HG03432 (cell line): ENCODE measurements around the gene KIAA0930.
"Not testable (repeated sequence)": the region's sequence is repeated elsewhere in the genome, so short reads cannot be mapped to it uniquely, and the experiment has no call there.

Experiments used
- ATAC-seq: cut with Tn5 transposase; IDR thresholded peaks from one replicate; pipeline ENCODE4 v1.9.1; 2021; ENCODE audit warnings: mild to moderate bottlenecking, moderate library complexity; ENCODE audit not compliant: unreplicated experiment

KIAA0930 gene

DNA sequence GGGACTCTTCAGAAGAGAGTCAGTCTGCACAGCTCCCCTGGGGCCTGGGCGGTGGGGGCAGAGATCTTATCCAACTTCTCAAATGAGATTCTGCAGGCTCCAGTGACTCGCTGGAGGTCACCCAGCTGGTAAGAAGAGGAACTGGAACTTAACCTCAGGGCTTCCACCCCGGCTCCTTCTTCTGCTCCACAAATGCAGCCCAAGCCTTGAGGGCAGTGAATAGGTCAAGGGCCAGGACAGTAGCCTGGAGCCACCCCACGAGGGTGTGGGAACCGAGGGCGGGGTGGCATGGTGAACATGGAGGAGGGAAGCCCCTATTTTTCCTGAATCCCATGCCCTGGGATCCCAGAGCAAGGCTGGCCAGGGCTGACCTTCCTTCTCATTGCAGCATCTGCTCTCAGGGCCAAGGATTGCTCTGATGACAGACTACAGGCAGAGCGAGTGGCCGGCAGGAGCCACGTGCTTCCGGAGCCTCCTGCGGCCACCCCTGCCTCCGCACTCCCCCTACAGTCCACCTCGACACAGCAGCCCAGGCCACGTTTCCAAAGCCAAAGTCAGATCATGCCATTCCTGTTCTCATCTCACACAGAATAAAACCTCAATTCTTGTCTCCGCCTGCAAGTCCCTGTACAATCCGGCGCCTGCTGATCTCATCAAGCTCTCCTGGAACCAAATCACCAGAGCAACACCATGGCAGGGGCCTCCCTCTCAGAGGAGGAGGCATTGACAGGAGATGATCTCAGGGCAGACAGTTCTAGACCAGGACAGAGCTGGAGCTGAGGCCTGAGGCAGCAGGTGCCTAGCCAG lies 23.0 kb upstream of the KIAA0930 start:
- ATAC-seq = peak; percentile 84

DNA sequence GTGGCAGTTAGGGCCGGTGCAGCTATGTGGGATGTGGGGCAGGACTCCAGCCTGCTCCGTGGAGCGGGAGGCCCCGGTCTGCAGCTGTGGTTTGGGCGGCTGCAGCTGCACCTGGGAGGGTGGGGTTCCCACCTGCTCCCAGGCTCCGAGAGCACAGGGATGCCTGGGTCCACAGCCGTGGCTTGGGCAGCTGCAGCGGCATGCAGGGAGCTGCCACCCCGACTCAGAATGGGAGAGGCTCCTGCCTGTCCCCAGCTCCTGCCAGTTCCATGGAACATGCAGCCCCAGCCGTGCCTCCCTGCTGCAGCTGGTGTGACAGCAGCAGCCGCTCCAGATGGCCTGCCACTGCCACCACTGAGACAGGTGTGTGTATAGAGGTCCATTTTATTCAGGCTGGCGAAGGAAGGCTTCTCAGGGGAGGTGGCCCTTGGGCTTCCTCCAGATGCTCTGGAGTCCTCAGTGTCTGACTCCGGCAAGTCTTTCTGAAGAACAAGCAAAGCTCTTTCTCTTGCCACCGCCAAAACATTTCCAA lies 22.3 kb upstream of the KIAA0930 start:
- ATAC-seq = peak; percentile 31

DNA sequence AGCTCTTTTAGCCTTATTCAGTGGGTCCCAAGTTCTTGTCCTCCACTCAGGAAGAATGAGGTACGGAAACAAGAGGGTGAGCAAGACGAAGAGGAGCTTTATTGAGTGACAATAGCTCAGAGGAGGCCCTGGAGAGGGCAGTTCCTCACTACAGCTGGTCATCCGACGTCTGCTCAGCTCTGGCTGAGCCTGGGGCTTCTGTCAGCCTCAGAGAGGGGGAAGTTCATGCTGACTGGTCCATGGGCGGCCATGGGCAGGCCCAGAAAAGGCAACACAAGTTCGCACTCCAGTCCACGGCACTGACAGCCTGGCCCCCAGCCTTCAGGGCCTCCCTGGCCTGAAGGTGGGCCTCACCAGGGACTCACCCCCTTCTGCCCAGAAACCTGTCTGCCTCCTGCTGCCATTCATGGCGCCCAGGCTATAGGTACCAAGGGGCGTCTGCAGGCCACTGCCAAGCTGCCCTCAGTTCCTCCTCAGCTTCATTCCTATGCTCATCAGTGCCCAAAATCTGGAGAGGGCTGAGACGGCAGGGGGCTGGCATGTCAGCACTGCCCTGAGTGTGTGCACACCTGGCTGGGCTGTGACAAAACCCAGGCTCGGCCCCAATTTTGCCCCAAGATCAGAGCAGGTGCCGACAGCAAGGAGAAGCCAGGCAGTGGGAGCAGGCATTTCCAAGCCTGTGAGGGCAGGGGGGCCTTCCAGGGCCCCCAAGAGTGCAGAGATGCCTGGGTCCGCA lies 21.7 kb upstream of the KIAA0930 start:
- ATAC-seq = no peak

DNA sequence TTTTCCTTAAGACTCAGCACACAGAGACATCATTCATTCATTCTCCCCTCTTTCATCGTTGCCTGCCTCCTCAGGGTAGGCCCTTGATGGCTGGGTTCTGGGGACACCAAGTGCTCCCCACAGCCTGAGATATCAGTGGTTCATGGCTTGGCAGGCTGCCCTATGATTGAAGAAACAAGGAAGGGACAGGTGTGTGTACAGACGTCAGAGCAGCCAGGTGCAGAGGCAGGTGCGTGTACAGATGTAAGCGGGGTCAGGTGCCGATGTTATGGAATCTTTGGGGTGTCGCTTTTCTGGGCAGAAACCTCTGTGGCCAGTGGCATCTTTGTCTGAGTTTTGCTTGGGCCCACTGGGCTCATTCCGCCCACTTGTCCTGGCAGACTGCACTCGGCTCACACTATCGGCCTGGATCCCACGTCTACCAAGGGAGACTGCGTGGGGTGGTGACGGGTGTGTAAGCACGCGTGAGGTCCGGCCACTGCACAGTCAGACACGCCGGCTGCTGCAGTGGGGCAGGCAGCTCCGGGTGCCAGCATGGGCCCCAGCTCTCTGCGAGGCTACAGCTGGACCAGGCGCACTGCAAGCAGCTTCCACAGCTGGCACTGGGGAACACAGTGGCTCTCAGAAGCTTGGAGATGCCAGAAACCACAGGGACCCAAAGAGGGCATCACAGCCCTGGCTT lies 20.9 kb upstream of the KIAA0930 start:
- ATAC-seq = no peak

DNA sequence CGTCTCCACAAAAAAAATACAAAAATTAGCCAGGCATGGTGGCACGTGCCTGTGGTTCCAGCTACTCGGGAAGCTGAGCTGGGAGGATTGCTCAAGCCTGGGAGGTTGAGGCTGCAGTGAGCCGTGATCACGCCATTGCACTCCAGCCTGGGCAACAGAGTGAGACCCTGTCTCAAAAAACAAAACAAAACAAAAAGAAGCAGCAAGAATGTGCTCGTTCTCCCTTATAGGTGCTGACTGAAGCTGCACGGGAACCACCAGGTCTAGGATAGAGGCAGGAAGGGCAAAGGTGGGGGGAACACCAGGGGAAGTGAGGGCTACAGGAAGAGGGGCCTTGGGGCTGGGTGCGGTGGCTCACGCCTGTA lies 19.7 kb upstream of the KIAA0930 start:
- not testable (repeated sequence) for ATAC-seq

DNA sequence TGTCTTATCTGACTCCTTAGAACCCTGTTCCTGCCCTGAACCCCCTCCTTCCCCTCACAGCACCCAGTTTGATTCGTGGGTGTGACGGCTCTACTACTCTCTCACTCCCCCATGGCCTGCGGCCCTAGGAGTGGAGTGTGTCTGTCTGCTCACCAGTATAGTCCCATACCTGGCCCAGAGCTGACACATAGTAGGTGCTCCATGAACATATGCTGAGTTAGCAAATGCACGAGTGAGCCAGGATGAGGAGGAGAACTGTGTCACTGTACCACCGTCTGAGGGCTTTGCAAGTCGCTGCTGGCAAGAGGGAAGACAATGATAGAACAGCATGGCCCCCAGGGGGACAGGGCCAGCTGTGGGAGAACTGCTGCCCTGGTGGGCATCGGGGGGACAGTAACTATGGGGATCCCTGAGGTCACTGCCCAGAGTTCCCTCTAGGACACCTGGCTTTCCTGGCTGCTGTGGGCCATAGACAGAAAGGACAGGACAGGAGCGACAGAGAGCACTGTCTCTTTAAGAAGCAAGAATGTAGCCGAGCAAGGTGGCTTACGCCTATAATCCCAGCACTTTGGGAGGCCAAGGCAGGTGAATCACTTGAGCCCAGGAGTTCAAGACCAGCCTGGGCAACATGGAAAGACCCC lies 19.2 kb upstream of the KIAA0930 start:
- ATAC-seq = no peak

DNA sequence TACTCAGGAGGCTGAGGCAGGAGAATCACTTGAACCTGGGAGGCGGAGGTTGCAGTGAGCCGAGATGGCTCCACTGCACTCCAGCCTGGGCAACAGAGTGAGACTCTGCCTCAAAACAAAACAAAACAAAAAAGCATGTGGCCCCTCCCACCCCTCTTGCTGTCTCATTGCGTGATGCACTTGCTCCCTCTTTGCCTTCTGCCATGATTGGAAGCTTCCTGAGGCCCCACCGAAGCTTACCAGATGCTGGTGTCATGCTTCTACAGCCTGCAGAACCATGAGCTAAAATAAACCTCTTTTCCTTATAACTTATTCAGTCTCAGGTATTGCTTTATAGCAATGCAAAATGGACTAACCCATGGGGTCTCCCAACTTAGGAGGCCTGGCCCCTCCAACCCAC lies 17.2 kb upstream of the KIAA0930 start:
- not testable (repeated sequence) for ATAC-seq

DNA sequence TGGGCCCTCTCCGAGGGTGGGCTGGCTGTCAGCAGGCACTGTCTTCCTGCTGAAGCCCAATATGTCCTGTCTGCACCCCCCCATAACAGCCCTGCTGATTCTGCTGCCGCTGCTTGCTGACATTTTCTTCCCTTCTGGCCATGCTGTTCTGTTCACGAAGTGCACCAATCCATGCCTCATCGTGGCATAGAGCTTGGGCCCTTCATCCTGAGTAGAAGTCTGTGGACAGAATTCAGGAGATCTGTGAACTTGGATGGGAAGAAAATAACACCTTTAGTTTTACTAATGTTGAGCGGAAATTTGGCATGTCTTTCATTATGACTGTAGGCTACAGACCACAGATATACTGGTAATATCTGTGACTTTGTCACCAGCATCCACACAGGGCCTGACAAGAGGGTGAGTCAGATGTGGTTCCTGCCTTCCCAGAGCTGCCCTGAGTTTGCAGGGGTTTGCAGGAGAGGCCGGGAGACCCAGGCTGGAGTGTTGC lies 14.1 kb upstream of the KIAA0930 start:
- peak; percentile 42 for ATAC-seq

DNA sequence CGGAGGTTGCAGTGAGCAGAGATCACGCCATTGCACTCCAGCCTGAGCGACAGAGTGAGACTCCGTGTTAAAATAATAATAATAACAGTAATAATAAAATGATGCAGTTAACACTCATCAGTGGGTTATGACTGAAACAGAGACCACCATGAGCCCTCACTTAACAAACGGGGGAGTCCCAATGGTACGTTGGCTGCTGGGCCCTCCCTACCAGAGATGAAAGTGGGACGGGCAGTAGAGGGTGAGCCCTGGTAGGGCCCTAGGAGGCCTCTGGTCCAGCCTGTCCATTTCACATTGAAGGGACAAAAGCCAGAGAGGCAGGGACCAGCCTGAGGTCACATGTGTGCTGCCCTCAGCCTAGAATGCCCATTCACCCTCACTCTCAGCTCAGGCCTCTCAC lies 13.7 kb upstream of the KIAA0930 start:
- ATAC-seq = no peak

DNA sequence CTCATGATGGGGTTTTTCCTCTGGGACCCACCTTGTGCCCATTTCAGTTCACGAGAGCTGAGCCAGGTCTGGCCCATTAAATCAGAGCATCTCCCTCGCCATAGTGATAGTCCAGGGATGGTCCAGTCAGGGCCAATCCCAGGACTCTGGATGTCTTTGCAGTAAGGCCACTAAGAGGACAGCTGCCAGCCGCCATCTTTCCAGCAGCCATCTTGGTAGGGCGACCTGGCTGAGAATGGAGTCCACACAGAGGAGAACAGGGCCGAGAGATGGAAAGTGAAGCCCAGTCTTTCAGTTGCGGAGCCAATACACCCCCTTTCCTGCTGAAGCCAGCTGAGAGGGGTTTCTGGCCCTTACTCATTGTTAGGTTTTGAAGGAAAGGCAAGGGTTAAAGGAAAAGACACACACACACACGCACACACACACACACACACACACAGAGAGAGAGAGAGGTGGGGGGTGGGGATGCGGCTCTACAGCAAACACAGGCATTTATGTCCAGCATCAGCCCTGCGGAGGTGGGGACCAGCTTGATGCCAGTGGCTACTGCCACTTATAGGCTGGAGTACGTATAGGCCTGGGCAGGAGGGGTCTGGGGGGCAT lies 12.4 kb upstream of the KIAA0930 start:
- no peak for ATAC-seq

DNA sequence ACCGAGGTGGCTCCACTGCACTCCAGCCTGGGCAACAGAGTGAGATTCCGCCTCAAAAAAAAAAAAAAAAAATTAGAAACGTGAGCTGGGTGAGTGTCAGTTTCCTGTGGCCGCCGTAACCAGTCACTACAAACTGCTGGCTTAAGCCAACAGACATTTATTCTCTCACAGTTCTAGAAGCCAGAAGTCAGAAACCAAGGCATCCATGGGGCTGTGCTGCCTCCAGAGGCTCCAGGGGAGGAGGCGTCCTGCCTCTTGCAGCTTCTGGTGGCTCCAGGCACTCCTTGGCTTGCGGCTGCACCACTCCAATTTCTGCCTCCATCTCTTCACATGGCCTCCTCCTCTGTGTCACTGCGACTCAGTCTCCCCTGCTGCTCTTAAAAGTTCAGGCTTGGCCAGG lies 11.1 kb upstream of the KIAA0930 start:
- no peak for ATAC-seq

DNA sequence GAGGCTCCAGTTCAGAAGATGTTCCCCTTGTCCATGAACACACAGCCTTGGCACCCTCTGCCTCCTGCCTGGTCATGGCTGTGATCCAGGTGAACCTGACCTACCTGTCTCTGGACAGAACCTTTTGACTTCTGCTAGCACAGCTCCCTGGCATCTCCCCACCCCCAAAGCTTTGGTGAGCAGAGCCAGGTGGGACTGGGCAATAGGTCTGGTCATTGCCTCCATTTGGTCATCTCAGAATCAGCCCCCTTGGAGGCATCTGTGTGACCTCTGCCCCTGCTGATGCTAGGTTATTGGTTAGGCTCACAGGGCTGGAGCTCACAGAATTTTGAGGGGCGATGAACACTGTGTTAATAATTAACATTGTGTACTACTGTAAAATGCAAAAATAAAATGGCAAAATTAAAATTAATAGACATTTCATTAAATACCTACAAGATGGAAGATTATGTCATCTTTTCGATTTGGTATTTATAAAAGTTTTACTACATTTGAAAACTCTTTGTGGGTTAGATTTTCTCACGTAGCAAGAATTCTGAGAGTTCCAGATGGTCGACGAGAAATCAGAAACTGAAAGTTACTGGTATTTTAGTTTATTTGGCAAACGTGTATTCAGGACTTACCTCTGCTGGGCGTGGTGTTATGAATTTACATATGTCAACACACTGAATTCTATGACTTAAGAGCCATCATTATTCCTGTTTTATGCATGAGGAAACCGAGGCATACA lies 8.3 kb upstream of the KIAA0930 start:
- peak; percentile 73 for ATAC-seq

DNA sequence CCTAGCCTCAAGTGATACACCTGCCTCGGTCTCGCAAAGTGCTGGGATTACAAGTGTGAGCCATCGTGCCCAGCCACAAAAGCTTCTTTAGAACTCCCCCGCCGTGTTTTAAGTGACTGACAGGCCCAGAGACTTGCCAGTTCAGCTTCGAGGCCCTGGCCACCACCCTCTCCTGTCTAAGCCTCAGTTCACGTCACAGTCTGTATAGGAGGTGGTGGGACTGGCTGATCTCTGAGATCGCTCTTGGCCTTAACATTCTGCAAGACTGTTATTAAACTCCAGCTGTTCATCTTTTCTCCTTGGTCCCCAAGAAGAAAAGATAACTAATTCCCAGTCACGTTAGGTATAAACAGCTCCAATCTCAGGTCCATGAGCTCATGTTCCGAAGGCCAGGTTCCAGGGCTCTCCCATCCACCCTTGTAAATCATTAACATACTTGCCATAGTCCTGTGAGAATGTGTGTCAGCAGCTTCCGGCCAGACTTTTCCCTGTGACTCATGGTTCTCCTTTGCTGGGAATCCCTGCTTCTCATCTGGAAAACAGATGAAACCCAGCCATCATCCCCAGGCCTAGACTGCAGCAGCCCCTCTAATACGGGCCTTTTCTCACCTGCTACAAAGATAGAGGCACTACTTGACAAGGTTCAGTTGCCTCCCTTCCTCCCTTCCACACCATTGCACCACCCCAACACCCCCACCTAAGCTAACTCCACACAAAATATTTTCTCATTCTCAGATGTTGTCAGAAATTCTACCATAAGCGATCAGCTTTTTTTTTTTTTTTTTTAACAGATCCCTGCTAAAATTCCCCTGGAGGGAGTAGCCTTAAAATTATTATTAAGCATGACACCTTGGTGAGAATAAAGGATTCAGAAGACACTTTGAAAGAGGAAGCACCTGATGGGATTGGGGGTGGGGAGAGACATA lies 5.6 kb upstream of the KIAA0930 start:
- ATAC-seq = no peak

DNA sequence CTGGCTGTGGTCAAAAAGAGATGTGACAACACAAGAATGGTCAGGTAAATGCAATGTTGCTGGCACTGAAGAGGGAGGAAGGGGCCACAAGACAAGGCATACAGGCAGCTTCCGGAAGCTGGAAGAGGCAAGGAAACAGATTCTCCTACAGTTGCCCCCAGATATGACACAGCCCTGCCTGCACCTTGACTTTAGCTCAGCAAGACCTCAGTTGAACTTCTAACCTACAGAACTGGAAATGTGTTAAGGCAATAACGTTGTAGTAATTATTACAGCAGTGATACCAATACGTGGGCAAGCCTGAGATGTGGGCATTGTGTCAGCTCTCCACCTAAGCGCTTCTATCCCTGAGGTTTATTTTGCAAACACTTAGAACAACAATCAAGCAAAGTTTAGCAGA lies 4.2 kb upstream of the KIAA0930 start:
- ATAC-seq = no peak

DNA sequence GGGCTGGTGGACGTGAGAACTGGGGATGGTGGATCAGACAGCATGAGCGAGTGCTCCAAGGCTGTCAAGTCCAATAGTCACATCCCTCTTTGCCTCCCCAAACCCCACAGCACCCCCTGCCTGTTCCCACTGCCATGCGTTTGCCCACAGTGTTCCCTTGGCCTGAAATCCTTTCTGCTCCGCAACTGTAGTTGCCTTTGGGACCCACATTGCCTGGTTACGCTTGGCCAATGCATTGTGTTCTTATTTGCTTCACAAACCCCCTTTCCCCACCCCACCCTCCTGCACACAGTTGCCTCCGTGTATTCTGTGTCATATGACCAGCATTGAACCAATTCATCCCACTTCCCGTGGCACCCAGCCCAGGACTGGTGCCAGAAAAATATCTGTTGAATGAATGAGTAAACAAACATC lies 2.1 kb upstream of the KIAA0930 start:
- ATAC-seq = no peak

DNA sequence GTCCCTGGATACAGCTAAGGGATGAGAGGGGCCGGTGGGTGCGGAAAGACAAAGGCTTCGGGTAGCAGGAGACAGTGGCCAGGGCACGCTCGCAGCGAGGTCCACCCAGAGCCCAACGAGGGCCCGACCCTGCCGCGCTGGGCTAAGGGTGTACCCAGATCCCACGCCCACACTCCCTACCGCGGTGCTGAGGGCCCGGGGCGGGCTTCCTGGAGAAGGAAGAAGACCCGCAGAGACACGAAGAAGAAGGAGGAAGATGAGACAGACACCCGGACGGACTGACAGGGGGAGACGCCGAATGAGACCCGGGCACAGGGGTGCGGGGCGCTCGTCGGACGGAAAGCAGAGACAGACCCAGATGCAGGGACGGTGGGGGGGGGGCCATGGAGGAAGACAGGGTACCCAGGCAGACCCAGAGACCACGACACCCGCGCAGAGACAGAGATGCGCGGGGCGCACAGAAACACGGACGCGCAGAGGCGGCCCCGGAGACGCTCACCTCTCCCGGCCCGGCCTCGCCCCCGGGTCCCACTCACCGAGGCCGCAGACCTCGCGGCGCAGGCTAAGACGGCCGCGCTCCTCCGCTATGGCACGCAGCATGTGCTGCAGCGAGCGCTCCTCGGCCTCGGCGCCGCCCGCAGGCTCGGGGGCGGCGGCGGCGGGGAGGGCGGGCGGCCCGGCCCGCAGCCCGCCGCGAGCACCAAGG lies 437 bp downstream of the KIAA0930 start:
- no peak for ATAC-seq

DNA sequence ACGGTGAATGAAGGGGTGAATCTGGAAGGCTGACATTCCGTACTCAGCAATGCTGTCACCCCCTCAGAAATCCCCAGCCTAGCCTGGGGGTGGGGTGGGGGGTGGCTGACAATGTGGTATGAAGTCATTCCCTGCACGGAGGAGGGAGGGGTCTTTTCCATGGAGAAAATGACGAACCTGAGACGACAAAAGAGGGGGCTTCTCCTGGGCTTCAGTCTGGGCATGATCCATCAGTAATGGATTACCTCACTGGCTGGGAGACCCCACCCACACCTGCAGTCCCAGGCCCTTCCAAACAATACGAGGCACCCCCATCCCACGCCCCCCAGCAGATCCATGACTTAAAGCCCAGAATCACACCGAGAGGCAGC lies 1.0 kb downstream of the KIAA0930 start:
- ATAC-seq = no peak

DNA sequence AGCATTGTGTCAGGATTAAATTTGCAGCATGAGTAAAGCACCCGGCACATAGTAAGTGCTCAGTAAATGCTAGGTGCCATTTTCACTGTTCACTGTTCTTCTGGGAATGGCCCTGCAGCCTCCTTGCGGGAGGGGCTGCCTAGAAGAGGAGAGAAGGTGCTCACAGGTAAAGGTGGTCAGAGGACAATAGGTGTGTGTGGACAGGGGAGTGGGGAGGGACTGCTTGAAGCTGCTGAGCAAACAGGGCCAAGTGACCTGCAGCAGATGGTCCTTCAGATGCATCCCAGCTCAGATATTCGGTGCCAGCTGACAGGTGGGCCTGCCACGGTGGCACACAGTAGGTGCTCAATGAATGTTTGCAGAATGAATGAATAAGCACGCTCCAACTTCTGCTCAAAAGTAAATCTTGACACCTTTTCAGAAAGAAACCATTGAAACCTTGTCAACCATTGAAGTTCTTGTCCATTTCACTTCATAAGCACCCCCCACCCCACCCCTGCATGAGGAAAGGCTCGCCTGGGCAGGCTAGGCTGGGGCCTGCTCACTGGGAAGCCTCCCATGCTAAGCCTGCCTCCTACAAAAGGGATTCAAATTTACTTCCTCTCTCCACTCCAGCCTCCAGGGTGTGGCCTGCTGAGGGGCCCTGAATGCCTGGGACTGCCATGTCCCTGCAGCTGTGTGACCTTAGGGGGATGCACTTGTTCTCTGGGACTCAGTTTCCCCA lies 1.6 kb downstream of the KIAA0930 start:
- no peak for ATAC-seq
